LNCaP clone FGC (cell line): ENCODE data around the gene HOXD3.

Experiments
- DNase-seq: peaks from one replicate; pipeline ENCODE4 v3.0.0-alpha.2; 2011; ENCODE audit warnings: low read depth
- H3K4me3 ChIP-seq: 2 replicates; pipeline ENCODE4 v1.5.1; 2011; ENCODE audit warnings: mild to moderate bottlenecking, low read depth, low read length, control low read depth
- TF ChIP-seq, protein P1 (sequence below): IDR thresholded peaks from 2 replicates; pipeline ENCODE4 v1.5.1; 2012; ENCODE audit warnings: mild to moderate bottlenecking; ENCODE audit not compliant: control insufficient read depth, insufficient read depth; ENCODE audit errors: extremely low read depth

Gene HOXD3

GRCh38 chr2:176162911-176163671 lies 6.0 kb downstream of the HOXD3 start:
- TF ChIP-seq, protein P1, sequence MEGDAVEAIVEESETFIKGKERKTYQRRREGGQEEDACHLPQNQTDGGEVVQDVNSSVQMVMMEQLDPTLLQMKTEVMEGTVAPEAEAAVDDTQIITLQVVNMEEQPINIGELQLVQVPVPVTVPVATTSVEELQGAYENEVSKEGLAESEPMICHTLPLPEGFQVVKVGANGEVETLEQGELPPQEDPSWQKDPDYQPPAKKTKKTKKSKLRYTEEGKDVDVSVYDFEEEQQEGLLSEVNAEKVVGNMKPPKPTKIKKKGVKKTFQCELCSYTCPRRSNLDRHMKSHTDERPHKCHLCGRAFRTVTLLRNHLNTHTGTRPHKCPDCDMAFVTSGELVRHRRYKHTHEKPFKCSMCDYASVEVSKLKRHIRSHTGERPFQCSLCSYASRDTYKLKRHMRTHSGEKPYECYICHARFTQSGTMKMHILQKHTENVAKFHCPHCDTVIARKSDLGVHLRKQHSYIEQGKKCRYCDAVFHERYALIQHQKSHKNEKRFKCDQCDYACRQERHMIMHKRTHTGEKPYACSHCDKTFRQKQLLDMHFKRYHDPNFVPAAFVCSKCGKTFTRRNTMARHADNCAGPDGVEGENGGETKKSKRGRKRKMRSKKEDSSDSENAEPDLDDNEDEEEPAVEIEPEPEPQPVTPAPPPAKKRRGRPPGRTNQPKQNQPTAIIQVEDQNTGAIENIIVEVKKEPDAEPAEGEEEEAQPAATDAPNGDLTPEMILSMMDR: no peak
- H3K4me3 ChIP-seq: no peak overlapping the region
- no peak for DNase-seq

DNA sequence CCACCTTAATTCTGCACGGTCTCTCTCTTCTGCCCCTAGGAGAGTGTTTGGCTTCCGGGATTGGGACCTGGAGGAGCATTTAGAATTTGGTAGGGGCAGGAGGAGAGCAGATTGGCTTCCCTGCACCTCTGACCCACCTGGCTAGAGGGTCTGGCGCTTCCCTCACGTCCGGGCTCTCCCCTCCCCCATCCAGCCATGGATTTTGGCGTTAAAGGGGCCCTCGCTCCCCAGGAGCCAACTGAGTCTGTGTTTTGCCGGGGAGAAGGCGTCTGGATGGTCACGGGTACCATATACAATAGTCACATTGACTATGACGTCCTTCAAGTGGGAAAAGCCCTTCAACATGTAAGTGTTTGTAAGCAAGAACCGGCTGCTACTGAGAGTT lies 6.6 kb downstream of the HOXD3 start:
- no peak for DNase-seq
- no peak overlapping the region for H3K4me3 ChIP-seq
- TF ChIP-seq, protein P1: no peak

DNA sequence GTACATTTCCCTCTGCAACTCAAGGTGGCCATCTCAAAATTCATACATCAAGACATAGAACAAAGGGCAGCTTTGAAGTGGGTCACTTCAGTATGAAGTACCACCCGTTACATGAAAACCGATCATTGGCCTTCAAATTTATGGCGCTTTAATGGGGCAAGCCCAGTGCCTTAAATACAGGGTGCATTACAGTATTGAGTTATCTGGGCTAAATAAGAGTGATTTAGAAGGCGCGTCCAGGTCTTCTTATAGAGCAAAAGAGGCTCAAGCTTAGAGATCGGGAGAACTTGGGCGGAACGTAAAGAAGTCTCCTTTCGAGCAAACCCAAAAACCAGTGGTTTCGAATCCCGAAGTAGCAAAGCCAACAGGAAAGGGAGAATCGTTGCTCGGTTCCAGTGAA lies 7.1 kb downstream of the HOXD3 start:
- TF ChIP-seq, protein P1: no peak

DNA sequence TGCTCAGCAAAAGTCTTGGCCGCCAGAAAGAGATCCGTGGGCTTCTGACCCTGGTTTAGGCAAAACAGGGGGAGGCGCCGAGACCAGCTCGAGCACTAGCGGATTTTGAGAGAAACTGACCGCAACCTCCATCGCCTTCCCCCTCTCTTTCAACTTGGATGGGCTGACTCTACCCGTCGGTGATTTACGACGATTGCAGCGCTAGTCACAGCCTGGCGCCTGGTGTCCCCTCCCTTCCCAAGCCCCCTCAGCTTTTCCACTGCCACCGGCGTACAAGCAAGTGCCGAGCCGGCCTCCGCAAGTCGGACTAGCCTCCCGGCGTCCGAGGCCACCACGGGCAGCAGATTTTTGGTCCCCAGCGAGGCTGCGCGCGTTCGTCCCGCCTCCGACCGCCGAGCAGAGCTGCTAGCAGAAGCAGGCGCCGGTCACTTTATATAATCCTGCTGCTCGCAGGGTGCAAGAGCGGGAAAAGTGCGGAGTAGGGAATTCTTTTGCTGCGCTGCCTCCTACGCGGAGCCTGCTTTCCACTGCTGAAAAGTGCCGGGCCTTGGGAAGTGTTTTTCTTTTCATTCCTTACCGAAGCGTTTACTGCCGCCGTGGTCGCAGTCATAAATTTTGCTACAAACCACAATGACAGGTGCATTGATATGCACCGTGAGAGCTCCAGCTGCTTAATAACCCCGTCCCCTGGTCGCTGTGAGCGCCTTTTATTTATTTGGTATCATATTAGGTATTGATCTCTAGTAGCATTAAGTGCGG lies 7.7 kb downstream of the HOXD3 start:
- DNase-seq: no peak
- TF ChIP-seq, protein P1: no peak
- H3K4me3 ChIP-seq: no peak overlapping the region

More for the DNA sequence above, 7.1 kb downstream of the HOXD3 start:
- H3K4me3 ChIP-seq: no peak overlapping the region
- DNase-seq: no peak

- no peak for DNase-seq
- TF ChIP-seq, protein P1: no peak
- H3K4me3 ChIP-seq: no peak overlapping the region
Observed at GRCh38 chr2:176165370-176166050, 8.4 kb downstream of the HOXD3 start.

GRCh38 chr2:176166272-176166671 lies 9.2 kb downstream of the HOXD3 start:
- no peak overlapping the region for H3K4me3 ChIP-seq
- TF ChIP-seq, protein P1: no peak
- no peak for DNase-seq
